Measurements from ENCODE around the gene VGLL4.

Gene VGLL4

DNA sequence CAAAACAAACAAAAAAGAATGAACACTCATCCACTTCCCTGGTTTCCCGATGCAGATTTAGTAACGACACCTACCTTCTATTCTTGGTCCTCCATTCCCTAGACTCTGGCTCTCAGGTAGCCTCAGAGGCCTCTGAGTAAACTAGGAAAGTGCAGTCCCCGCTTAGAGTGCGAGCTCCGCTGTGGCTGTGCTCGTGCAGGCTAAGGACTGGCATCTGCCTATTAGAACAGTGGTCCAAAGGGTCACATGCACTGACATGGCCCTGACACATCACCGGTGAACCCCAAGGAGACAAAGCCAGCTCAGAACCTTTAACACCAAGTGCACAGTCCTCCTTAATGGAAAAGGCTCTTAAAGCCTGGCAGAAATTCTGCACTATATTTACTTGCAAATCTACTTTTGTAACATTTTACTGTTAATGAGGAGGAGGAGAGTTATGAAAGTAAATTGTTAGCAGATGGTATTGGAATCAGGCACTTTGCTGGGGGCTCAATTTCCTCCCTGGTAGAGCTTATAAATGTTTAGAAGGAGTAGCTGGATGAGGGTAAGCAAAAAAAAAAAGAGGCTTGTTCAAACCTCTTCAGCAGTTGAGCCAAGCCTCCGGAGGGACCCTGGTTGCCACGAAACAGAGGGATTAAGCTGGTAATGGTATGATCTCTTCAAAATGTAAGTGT, 31.1 kb downstream of the VGLL4 start:
- DNase-seq: no peak
- TF ChIP-seq POLR2A (IDR thresholded peaks at IDR 0.05; ENCODE audit: low read length) (no peak), GATA1 (IDR thresholded peaks at IDR 0.05; ENCODE audit: low read depth, low read length) (no peak)

DNA sequence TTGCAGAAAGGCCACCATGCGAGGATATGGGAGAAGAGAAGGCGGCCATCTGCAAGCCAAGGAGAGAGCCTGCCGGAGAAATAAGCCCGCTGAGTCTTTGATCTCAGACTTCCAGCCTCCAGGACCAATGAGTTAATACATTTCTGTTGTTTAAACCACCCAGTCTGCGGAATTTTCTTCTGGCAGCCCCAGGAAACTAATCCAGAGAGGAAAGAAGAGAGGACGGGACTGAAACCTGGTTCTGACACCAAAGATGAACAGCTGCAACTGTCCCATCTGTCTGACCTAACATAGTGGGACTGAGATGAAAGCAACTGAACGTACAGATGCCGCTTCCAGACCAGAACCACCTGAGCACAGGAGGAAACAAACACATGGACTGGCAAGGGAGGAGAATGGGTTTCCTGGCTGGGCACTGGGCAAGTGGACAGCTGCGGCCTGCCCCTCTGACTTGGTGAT, 32.3 kb downstream of the VGLL4 start:
- no peak for DNase-seq
- no peak for TF ChIP-seq GATA1 (IDR thresholded peaks at IDR 0.05; ENCODE audit: low read depth, low read length)
- TF ChIP-seq POLR2A (IDR thresholded peaks at IDR 0.05; ENCODE audit: low read length): no peak

DNA sequence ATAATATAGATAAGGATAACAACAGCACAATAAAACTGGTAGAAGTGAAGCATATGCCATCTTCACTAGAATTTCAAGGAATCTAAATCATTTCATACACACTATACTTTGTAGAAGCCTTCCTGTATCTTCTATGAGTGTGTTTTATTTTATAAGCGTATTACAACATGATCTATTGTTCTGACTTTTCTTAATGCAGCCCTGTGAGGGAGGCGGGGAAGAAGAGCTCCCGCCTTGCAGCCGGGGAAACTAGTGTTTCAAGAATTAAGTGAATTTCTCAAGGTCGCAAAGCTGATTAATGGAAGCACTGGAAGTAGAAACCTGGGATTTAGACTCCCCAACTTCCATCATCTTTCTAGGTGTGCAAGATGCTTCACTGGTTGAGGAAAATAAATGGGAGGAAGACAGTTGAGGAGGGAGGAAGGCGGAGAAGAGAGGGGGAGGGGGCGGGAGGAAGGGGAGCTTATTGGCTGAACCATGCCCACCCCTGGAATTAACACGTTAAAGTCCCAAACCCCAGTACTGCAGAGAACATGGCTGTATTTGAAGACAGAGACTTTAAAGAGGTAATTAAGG, 32.9 kb downstream of the VGLL4 start:
- TF ChIP-seq POLR2A (IDR thresholded peaks at IDR 0.05; ENCODE audit: low read length): no peak
- TF ChIP-seq GATA1 (IDR thresholded peaks at IDR 0.05; ENCODE audit: low read depth, low read length): no peak
- DNase-seq: no peak

- TF ChIP-seq GATA1 (IDR thresholded peaks at IDR 0.05; ENCODE audit: low read depth, low read length): no peak
- no peak for TF ChIP-seq POLR2A (IDR thresholded peaks at IDR 0.05; ENCODE audit: low read length)
- DNase-seq: peak in 1 of 2 experiments; percentile 46
Measured at GRCh38 chr3:11610044-11610671, 33.6 kb downstream of the VGLL4 start.

GRCh38 chr3:11609481-11609880, 34.2 kb downstream of the VGLL4 start:
- TF ChIP-seq GATA1 (IDR thresholded peaks at IDR 0.05; ENCODE audit: low read depth, low read length) (no peak), POLR2A (IDR thresholded peaks at IDR 0.05; ENCODE audit: low read length) (no peak)
- DNase-seq: no peak

DNA sequence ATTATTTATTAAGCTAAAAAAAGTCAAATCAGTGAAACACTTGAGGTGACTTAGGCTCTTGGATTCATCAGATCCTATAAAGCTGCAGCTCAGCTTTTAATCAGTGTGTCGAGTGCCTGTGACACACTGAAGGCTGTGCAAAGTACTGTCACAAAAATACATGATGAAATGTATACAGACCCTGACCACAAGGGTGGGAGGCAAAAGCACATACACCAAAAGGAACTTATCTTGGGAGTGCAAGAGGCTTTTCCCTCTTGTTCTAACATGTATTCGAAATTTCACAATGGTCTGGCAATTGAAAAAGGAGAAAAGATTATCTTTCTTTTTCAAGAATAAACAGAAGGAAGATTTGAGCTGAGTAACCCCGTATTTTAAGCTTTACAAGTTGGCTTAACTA, 35.9 kb downstream of the VGLL4 start:
- DNase-seq: peak; percentile 27 to 48
- TF ChIP-seq POLR2A (IDR thresholded peaks at IDR 0.05; ENCODE audit: low read length) (no peak), GATA1 (IDR thresholded peaks at IDR 0.05; ENCODE audit: low read depth, low read length) (no peak)

- TF ChIP-seq GATA1 (IDR thresholded peaks at IDR 0.05; ENCODE audit: low read depth, low read length): no peak
- no peak for TF ChIP-seq POLR2A (IDR thresholded peaks at IDR 0.05; ENCODE audit: low read length)
- no peak for DNase-seq
Measured at GRCh38 chr3:11606865-11607440, 36.8 kb downstream of the VGLL4 start.

- peak; percentile 18 to 34 for DNase-seq
- TF ChIP-seq POLR2A (IDR thresholded peaks at IDR 0.05; ENCODE audit: low read length) (no peak), GATA1 (IDR thresholded peaks at IDR 0.05; ENCODE audit: low read depth, low read length) (no peak)
Measured at GRCh38 chr3:11606090-11606784, 37.5 kb downstream of the VGLL4 start.

DNA sequence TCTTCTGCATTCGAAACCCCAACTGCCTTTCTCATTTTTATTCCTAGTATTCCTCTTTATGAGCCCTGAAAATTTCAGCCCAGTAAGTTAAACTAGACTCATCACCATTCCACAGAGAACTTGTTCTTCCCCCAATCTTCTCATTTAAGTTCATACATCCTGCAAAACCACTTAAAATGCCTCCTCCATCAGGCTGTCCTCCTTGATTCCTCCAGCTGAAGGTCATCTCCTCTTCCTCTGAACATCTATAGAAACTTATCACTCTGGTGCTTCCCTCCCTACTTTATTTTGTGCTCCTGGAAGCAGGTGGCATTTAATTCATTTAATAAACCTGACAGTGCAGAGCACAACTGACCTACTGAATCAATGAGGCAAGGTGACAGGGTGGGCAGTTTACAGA, 38.3 kb downstream of the VGLL4 start:
- TF ChIP-seq POLR2A (IDR thresholded peaks at IDR 0.05; ENCODE audit: low read length): no peak
- TF ChIP-seq GATA1 (IDR thresholded peaks at IDR 0.05; ENCODE audit: low read depth, low read length): no peak
- no peak for DNase-seq

DNA sequence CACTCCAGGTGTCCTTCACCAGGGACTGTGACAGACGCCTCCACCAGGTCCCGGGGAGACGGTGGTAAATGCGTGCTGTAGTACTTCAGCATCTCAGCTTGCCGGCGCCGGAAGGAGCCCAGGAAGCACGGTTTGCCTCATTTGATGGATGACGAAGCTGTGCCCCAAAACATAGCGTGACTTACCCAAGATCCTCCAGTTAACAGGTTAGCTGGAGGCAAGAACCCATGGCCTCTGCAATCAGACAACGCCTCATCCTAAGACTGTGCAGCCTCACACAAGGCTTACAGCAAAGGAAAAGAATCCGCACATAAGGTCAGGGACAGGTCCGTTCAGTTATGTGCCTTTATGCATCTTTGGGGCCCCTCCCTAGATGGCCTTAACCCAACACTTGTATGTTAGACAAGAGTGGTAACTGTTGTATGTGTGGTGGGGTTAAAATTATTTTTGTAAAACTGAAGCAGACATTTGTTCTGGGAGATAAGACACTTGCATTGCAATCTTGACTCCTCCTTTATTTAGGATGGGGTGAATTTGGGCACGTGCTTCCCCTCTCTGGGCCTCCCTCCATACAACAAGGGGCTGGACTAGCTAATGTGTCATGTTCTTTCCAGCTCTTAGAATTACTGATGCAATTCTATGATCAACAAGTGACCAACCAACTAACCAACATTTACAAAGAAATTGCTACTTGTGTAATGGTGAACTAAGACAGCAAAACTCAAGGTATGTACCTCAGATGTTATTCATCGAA, 39.4 kb downstream of the VGLL4 start:
- TF ChIP-seq POLR2A (IDR thresholded peaks at IDR 0.05; ENCODE audit: low read length): peak; percentile 64
- no peak for TF ChIP-seq GATA1 (IDR thresholded peaks at IDR 0.05; ENCODE audit: low read depth, low read length)
- peak; percentile 82 to 89 for DNase-seq

DNA sequence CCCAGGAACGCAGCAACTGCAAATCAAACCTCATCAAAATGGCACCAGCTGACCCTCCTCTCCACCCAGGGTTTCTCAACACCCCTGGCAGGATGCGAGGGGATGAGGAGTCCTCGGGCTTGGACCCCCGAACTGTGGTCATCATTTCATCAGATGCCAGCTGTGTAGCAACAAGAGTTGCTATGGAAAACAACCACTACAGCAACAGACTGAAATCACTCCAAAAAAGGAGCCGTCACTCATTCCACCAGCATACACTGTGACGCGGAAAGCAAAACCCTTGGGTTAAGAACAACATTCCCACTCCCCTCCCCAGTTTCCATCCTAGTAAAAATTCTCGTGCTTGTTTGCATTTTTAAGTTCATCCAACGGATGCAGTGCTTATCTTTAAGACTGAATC, 40.1 kb downstream of the VGLL4 start:
- no peak for DNase-seq
- TF ChIP-seq POLR2A (IDR thresholded peaks at IDR 0.05; ENCODE audit: low read length): no peak
- TF ChIP-seq GATA1 (IDR thresholded peaks at IDR 0.05; ENCODE audit: low read depth, low read length): no peak

DNA sequence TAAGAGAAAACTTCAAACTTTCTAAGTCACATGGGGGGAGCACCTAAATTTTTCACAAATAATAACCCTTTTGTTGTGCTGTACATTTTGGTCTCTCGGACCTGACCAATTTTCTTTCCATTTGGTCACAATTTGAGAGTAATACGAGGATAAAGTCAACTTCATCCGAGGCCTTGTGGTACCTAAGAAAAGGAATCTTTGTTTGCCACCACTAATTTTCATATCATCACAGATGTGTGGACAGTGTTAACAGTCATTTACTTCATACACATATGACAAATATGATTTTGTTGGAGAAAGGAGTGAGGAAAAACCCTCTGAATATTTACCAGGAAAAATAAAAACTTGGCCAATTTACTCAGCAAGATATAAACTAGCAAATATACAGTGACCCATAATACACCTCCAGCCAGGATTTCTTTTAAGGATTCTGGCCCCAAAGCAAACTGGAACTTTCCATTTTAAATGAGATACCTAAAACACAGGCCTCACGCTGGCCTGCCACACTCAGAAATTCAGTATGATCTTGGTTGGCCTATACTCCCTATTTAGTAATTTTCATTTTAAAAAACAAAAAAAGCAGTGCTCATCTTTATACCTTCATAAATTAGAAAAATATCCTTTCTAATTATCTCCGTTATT, 40.7 kb downstream of the VGLL4 start:
- DNase-seq: no peak
- TF ChIP-seq GATA1 (IDR thresholded peaks at IDR 0.05; ENCODE audit: low read depth, low read length) (no peak), POLR2A (IDR thresholded peaks at IDR 0.05; ENCODE audit: low read length) (no peak)

Data from erythroblast (primary cell).